Psoas muscle (tissue), 8 donors: ENCODE measurements around the gene ZBTB46. TPM values are rescaled to one million over a fixed set of nuclear protein-coding genes. Genes with fewer than 3 reads are reported as not detected.

Source experiments
- ATAC-seq, 4 donors: fragments of 200-7000 bp; cut with Tn5 transposase; one replicate each; pipeline ENCODE4 v1.9.1; 2020; ENCODE audit warnings: moderate library complexity in 3 of 4, mild to moderate bottlenecking in 2 of 4
- DNase-seq, 2 donors: peaks; one replicate each; pipeline ENCODE4 v3.0.0-alpha.2; 2020
- H3K27ac ChIP-seq: fragments of 200-600 bp; one replicate; pipeline ENCODE4 v1.8.0; 2022
- H3K27me3 ChIP-seq, 3 donors: fragments of 200-600 bp in 1 of 3; one replicate each; pipeline versions ENCODE4 v1.6.1 to v1.8.0; 2013 to 2022; ENCODE audit warnings: low read length in 2 of 3, mild to moderate bottlenecking in 2 of 3, moderate library complexity in 1 of 3; ENCODE audit not compliant: insufficient read depth in 3 of 3
- H3K36me3 ChIP-seq, 2 donors: fragments of 200-600 bp in 1 of 2; one replicate each; pipeline versions ENCODE4 v1.6.1 to v1.8.0; 2013 to 2022; ENCODE audit warnings: low read depth in 1 of 2, mild to moderate bottlenecking in 1 of 2, moderate library complexity in 1 of 2; ENCODE audit not compliant: insufficient read depth in 1 of 2
- H3K4me1 ChIP-seq: fragments of 200-600 bp; one replicate; pipeline ENCODE4 v1.8.0; 2022
- H3K4me3 ChIP-seq: fragments of 200-600 bp; one replicate; pipeline ENCODE4 v1.8.0; 2022; ENCODE audit warnings: mild to moderate bottlenecking
- H3K9me3 ChIP-seq: fragments of 200-600 bp; one replicate; pipeline ENCODE4 v1.8.0; 2022
- WGBS, 3 donors: extraction: QIAGEN DNeasy Blood & Tissue Kit; methylation state at CpG; one replicate each; pipeline versions ENCODE4 v1.1.6 to v1.1.7; 2013; 5-methylcytosine and 5-hydroxymethylcytosine counted together
- intact Hi-C, 2 donors: fragments of 100-400 bp; cut with DNase I; formaldehyde crosslinking; loops; one replicate each; pipeline versions ENCODE4 v1.11.0 to v1.14.2; 2022
- polyA plus RNA-seq, 3 donors: library from polyadenylated mRNA; stranded (reverse); fragments of 200-250 nt; gene quantifications; one replicate each; pipeline ENCODE4 v1.2.3, GENCODE V29; 2013
- total RNA-seq, 4 donors: library from RNA; stranded (reverse); fragmentation: NEBNext Ultra II Directional in 2 of 4; extraction: Animal tissue kit (Norgen Biotek cat#: 25700) in 2 of 4; gene quantifications; one replicate each; pipeline versions ENCODE4 v1.2.1 to v1.2.4, GENCODE V29; 2021 to 2023
- TF ChIP-seq, protein P1 (sequence below): fragments of 200-600 bp; IDR thresholded peaks from one replicate; pipeline ENCODE4 v1.8.0; 2022; ENCODE audit warnings: antibody characterized with exemption
- donor health status: healthy with polysubstance abuse.
- donor health status: DM: no; HTN: no; CAD: no; lungs with moderate emphysema.
- donor health status: Bipolar disorder and iron deficiency.
- donor health status: healthy.
- donor health status: DM: yes; HTN: yes; CAD: no.
- donor health status: DM: no; HTN: no; CAD: no.
- donor health status: DM: no; HTN: no; CAD: no.
- donor health status: DM: yes; HTN: yes; CAD: no.

ZBTB46 gene
- total and polyA plus RNA-seq, 7 donors = 1.3 to 6.4 (median 4.5) TPM

DNA sequence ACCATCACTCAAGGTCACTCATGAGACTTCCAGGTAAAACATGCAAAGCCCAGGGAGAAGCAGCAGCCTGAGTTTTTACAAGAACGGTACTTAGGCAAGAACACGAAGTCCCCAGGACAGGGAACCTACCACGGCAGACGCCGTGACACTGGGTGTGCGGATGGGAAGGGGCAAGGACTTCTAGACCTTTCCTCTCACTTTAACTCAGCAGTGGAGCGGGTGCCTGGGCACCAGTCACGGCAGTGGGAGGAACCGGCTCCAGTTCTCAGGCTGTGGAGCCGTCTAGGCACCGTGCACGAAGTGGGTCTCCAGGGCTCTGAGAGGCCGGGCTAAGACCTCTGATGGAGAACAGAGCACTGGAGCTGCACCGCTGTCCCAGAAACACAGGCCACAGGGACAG, 2.5 kb downstream of the ZBTB46 start:
- DNase-seq (no peak), ATAC-seq (no peak)
- no peaks in the 10 kb centered on the region for H3K36me3 ChIP-seq
- H3K27me3 ChIP-seq = peaks cover 0 to 20% (median 0%) of the 10 kb centered on the region in 3 donors
- H3K27ac ChIP-seq = no peak overlapping the region
- intact Hi-C loops = loop anchor here in 1 of 2 donors (2.0 kb wide), 1 partner anchor 30 kb away; no protein-coding TSS in a partner anchor
- peaks cover 11% of the 10 kb centered on the region for H3K4me1 ChIP-seq
- 69 to 75% (median 73%) methylated on average over 14 of the region's 14 CpGs for WGBS, 3 donors
- peak overlapping the region; percentile 69 for H3K4me3 ChIP-seq
- TF ChIP-seq, protein P1, sequence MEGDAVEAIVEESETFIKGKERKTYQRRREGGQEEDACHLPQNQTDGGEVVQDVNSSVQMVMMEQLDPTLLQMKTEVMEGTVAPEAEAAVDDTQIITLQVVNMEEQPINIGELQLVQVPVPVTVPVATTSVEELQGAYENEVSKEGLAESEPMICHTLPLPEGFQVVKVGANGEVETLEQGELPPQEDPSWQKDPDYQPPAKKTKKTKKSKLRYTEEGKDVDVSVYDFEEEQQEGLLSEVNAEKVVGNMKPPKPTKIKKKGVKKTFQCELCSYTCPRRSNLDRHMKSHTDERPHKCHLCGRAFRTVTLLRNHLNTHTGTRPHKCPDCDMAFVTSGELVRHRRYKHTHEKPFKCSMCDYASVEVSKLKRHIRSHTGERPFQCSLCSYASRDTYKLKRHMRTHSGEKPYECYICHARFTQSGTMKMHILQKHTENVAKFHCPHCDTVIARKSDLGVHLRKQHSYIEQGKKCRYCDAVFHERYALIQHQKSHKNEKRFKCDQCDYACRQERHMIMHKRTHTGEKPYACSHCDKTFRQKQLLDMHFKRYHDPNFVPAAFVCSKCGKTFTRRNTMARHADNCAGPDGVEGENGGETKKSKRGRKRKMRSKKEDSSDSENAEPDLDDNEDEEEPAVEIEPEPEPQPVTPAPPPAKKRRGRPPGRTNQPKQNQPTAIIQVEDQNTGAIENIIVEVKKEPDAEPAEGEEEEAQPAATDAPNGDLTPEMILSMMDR = no peak
- H3K9me3 ChIP-seq = no peaks in the 10 kb centered on the region

DNA sequence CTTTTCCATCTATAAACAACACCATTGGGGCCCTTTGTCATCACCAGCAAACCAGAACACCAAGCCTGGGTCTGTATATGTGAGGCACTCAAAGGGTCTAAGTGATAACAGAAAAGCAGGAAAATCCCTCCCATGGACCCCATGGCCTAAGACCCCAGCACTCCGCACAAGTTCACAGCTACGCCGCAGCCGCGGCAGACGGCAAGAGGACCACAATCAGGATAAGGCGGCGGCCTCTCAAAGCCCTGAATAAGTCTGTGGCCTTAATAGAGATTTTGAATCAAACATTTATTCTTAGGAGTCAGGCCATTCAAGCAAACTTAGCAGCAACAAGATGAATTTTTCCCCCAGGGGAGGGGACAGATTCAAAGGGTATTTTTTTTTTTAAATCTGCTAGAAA, 2.9 kb downstream of the ZBTB46 start:
- DNase-seq (no peak), ATAC-seq (no peak)
- peak overlapping the region; percentile 69 for H3K4me3 ChIP-seq
- TF ChIP-seq, protein P1 = no peak
- intact Hi-C loops = loop anchor here in 1 of 2 donors (2.0 kb wide), 1 partner anchor 31 kb away; no protein-coding TSS in a partner anchor
- no peak overlapping the region for H3K27ac ChIP-seq
- no peaks in the 10 kb centered on the region for H3K9me3 ChIP-seq
- H3K4me1 ChIP-seq = peaks cover 11% of the 10 kb centered on the region
- WGBS, 3 donors = 79 to 86% (median 82%) methylated on average over 8 of the region's 8 CpGs
- peaks cover 0 to 20% (median 0%) of the 10 kb centered on the region in 3 donors for H3K27me3 ChIP-seq
- no peaks in the 10 kb centered on the region for H3K36me3 ChIP-seq

DNA sequence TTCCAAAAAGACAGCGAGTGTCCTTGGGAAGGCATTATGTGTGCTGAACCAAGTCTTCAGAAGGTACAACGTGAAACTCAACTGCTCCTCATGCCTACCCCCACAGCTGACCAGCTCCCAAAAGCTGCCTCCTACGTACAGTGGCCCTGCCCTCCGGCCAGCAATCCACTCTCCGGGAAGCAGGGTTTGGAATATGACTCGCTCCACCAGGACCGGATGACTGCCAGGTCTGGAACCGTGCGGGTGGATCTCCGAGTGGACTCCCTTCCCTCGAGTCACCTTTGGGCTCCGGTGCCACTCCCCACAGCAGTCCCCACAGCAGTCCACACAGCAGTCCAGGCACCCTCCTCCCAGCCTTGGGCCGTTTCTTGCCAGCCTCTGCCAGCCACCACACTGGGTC, 4.3 kb downstream of the ZBTB46 start:
- ATAC-seq (no peak), DNase-seq (no peak)
- H3K27me3 ChIP-seq = peaks cover 0 to 9% (median 0%) of the 10 kb centered on the region in 3 donors
- peaks cover 11% of the 10 kb centered on the region for H3K4me1 ChIP-seq
- no peaks in the 10 kb centered on the region for H3K9me3 ChIP-seq
- TF ChIP-seq, protein P1 = no peak
- H3K4me3 ChIP-seq = no peak overlapping the region
- H3K27ac ChIP-seq = no peak overlapping the region
- intact Hi-C loops = no loop called here
- WGBS, 3 donors = 58 to 75% (median 71%) methylated on average over 13 of the region's 13 CpGs
- no peaks in the 10 kb centered on the region for H3K36me3 ChIP-seq

DNA sequence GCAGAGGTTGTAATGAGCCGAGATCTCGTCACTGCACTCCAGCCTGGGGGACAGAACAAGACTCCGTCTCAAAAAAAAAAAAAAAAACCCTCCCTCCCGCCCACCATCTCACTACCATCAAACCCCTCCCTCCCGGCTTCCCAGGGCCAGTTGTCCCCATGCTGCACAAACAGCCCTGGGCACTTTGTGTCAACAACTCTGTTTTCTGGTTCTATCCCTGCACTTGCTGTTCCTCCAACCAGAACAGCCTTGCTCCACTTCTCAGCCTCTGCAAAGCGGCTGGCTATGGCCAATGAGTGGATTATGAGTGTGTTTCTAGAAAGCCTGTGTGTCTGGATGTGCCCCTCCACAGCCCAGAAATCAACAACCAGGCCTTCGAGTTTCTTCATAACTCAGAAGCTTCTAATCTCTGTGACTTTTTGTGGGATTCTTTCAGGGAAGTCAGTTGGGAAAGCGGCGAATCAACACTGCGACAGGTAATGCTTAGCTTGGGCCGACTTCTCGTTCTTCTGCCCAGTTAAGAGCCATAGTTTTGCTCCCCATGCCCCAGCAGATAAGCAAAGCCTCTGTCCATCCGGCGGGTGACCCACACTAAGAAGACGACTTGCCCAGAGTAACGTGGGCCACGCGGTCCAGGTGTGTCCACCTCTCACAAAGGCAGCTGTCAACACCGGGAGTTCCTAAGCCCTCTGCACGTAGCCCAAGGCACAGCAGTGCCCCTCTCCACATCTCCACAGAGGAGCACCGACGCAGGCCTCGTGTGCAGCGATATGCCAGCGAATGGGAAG, 5.5 kb downstream of the ZBTB46 start:
- Histone ChIP-seq H3K4me1 (peaks cover 11% of the 10 kb centered on the region), H3K36me3 (no peaks in the 10 kb centered on the region), H3K9me3 (no peaks in the 10 kb centered on the region), H3K4me3 (no peak overlapping the region), H3K27ac (no peak overlapping the region), H3K27me3 (peaks cover 0 to 7% (median 0%) of the 10 kb centered on the region in 3 donors)
- intact Hi-C loops = no loop called here
- 83 to 91% (median 89%) methylated on average over 25 of the region's 25 CpGs for WGBS, 3 donors
- TF ChIP-seq, protein P1 = no peak
- ATAC-seq (no peak), DNase-seq (no peak)
